ENCODE data around the gene MINDY4. TPM values are rescaled to one million over a fixed set of nuclear protein-coding genes. Genes with fewer than 3 reads are reported as not detected.

Gene MINDY4
- total RNA-seq, 1 donor from 2014 or later: 6.3 TPM

DNA sequence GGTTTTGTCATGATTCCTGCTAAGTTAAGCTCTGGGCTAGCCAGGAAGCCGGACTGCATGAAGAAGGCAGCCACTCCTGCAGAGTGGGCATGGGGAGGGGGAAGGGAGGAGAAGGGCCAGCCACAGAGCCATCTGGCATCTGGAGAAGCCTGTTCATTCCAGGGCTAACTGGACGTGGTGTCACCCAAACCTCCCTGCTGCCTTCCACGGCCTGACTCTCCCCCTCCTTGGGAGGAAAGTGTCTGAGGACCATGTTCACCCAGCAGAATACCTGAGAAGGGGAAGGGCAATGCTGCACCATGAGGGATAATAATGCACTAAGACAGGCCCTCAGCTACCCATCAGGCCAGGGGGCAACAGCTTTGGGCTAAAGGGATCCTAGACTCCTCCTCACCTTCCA, 155.8 kb downstream of the MINDY4 start:
- H3K27me3 Mint-ChIP-seq (ENCODE audit: low read depth): no peaks in the 10 kb centered on the region
- H3K27ac Mint-ChIP-seq (ENCODE audit: unreplicated experiment): no peak overlapping the region
- peaks cover 1% of the 10 kb centered on the region for H3K36me3 Mint-ChIP-seq (ENCODE audit: low read depth)
- no peak overlapping the region for H3K4me3 Mint-ChIP-seq (ENCODE audit: unreplicated experiment)
- H3K9me3 Mint-ChIP-seq (ENCODE audit: low read depth): peaks cover 7% of the 10 kb centered on the region
- DNase-seq (ENCODE audit: low spot score): peak; percentile 43
- no peak for TF ChIP-seq CTCF (IDR thresholded peaks at IDR 0.05)
- peaks cover 20% of the 10 kb centered on the region for H3K4me1 Mint-ChIP-seq (ENCODE audit: low read depth)

GRCh38 chr7:30927559-30927958, 156.3 kb downstream of the MINDY4 start:
- H3K4me3 Mint-ChIP-seq (ENCODE audit: unreplicated experiment): no peak overlapping the region

GRCh38 chr7:30928254-30928872, 157.1 kb downstream of the MINDY4 start:
- Mint-ChIP-seq H3K9me3 (ENCODE audit: low read depth) (peaks cover 7% of the 10 kb centered on the region), H3K27me3 (ENCODE audit: low read depth) (no peaks in the 10 kb centered on the region), H3K27ac (ENCODE audit: unreplicated experiment) (no peak overlapping the region), H3K36me3 (ENCODE audit: low read depth) (peaks cover 1% of the 10 kb centered on the region), H3K4me1 (ENCODE audit: low read depth) (peaks cover 16% of the 10 kb centered on the region), H3K4me3 (ENCODE audit: unreplicated experiment) (no peak overlapping the region)
- TF ChIP-seq CTCF (IDR thresholded peaks at IDR 0.05): no peak
- peak; percentile 65 for DNase-seq (ENCODE audit: low spot score)

More at GRCh38 chr7:30927559-30927958, 156.3 kb downstream of the MINDY4 start:
- peaks cover 1% of the 10 kb centered on the region for H3K36me3 Mint-ChIP-seq (ENCODE audit: low read depth)
- no peaks in the 10 kb centered on the region for H3K27me3 Mint-ChIP-seq (ENCODE audit: low read depth)
- no peak for TF ChIP-seq CTCF (IDR thresholded peaks at IDR 0.05)
- no peak overlapping the region for H3K27ac Mint-ChIP-seq (ENCODE audit: unreplicated experiment)
- peaks cover 7% of the 10 kb centered on the region for H3K9me3 Mint-ChIP-seq (ENCODE audit: low read depth)
- peaks cover 16% of the 10 kb centered on the region for H3K4me1 Mint-ChIP-seq (ENCODE audit: low read depth)
- DNase-seq (ENCODE audit: low spot score): no peak

DNA sequence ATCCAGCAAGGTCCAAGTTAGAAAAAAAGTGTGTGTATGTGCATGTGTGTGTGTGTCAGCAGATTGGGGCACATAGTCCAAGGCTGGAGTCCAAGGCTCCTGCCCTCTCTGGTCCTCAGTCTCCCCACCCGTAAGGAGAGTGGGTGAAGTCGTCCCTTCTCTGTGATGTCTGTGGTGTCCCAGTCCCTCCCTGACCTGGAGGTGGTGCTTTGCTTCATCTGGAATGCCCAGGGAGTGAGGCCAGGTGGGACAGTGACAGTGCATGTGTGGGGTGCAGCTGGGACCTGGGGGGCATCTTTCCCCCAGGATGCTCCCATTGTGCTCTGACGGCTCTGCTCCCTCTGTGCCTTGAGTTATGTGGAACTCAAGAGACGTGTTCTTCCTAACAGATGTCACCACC, 158.5 kb downstream of the MINDY4 start:
- no peak for TF ChIP-seq CTCF (IDR thresholded peaks at IDR 0.05)
- H3K4me3 Mint-ChIP-seq (ENCODE audit: unreplicated experiment): no peak overlapping the region
- peaks cover 7% of the 10 kb centered on the region for H3K9me3 Mint-ChIP-seq (ENCODE audit: low read depth)
- H3K27ac Mint-ChIP-seq (ENCODE audit: unreplicated experiment): no peak overlapping the region
- no peaks in the 10 kb centered on the region for H3K27me3 Mint-ChIP-seq (ENCODE audit: low read depth)
- DNase-seq (ENCODE audit: low spot score): no peak
- peaks cover 1% of the 10 kb centered on the region for H3K36me3 Mint-ChIP-seq (ENCODE audit: low read depth)
- H3K4me1 Mint-ChIP-seq (ENCODE audit: low read depth): peaks cover 16% of the 10 kb centered on the region

DNA sequence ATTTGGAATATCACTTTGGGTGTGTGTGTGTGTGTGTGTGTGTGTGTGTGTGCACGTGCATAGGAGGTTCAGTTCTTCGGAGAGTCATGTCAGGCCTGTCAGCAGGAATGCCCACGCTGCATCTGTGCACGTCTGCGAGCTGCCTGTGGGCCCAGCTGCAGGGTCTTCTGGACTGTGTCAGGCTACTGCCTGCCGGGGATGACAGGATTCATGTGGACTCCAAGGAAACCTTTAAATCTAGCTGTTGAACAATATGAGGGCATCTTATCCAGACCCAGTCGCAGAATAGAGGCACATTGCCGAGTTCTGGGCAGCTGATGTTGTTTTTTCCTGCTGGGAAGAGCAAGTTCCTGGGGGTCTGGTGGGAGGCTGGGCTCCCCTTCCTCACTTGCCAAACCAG, 159.4 kb downstream of the MINDY4 start:
- Mint-ChIP-seq H3K9me3 (ENCODE audit: low read depth) (peaks cover 7% of the 10 kb centered on the region), H3K4me3 (ENCODE audit: unreplicated experiment) (no peak overlapping the region), H3K27me3 (ENCODE audit: low read depth) (no peaks in the 10 kb centered on the region), H3K27ac (ENCODE audit: unreplicated experiment) (no peak overlapping the region), H3K36me3 (ENCODE audit: low read depth) (peaks cover 1% of the 10 kb centered on the region), H3K4me1 (ENCODE audit: low read depth) (peaks cover 16% of the 10 kb centered on the region)
- peak; percentile 32 for DNase-seq (ENCODE audit: low spot score)
- no peak for TF ChIP-seq CTCF (IDR thresholded peaks at IDR 0.05)

All from chondrocyte (in vitro differentiated cells).